HepG2 (cell line): ENCODE results near the gene ALDOA. TPM values are rescaled to one million over a fixed set of nuclear protein-coding genes. Genes with fewer than 3 reads are reported as not detected.

Experiments used
- CHD2 ChIP-seq: IDR thresholded peaks from 2 replicates; pipeline ENCODE4 v1.6.1; 2011; ENCODE audit warnings: low read depth, low read length, improper control_type of control experiment
- FOXA3 ChIP-seq: IDR thresholded peaks from 2 replicates; pipeline ENCODE4 v1.6.1; 2016; ENCODE audit warnings: missing genetic modification reagents, missing compliant biosample characterization
- GFI1 ChIP-seq: sonication (generic); formaldehyde crosslinking; IDR thresholded peaks from 2 replicates; pipeline ENCODE4 v1.5.0; 2020; ENCODE audit warnings: missing genetic modification reagents, mild to moderate bottlenecking, borderline replicate concordance
- HNF4A ChIP-seq: sonication (generic); formaldehyde crosslinking; IDR thresholded peaks from 2 replicates; pipeline ENCODE4 v1.4.0; 2020; ENCODE audit warnings: missing genetic modification reagents
- ISL2 ChIP-seq: sonication (generic); formaldehyde crosslinking; IDR thresholded peaks from 2 replicates; pipeline ENCODE4 v1.5.0; 2020; ENCODE audit warnings: missing genetic modification reagents
- KLF16 ChIP-seq, 2 experiments: sonication (generic) in 1 of 2; formaldehyde crosslinking in 1 of 2; IDR thresholded peaks; 2 replicates each; pipeline versions ENCODE4 v1.6.1 to v1.8.0; 2016 to 2023; ENCODE audit warnings: missing genetic modification reagents in 2 of 2, missing compliant biosample characterization in 1 of 2
- NFATC3 ChIP-seq: sonication (generic); formaldehyde crosslinking; IDR thresholded peaks from 2 replicates; pipeline ENCODE4 v1.5.1; 2020; ENCODE audit warnings: mild to moderate bottlenecking, missing genetic modification reagents
- NR2C2 ChIP-seq: sonication (generic); formaldehyde crosslinking; IDR thresholded peaks from 2 replicates; pipeline ENCODE4 v1.4.0; 2020; ENCODE audit warnings: missing genetic modification reagents, mild to moderate bottlenecking, moderate library complexity, borderline replicate concordance
- SALL1 ChIP-seq: sonication (generic); formaldehyde crosslinking; IDR thresholded peaks from 2 replicates; pipeline ENCODE4 v1.8.0; 2022; ENCODE audit warnings: mild to moderate bottlenecking, missing genetic modification reagents
- TBL1XR1 ChIP-seq: fragments of 150-350 bp; IDR thresholded peaks from 2 replicates; pipeline ENCODE4 v1.6.1; 2014; ENCODE audit warnings: borderline replicate concordance, low read length; ENCODE audit not compliant: partially characterized antibody
- THAP11 ChIP-seq: IDR thresholded peaks from 2 replicates; pipeline ENCODE4 v1.6.1; 2016; ENCODE audit warnings: missing biosample characterization, missing genetic modification reagents
- XRCC5 ChIP-seq: fragments of 200-400 bp; formaldehyde crosslinking; optimal IDR thresholded peaks from 2 replicates; pipeline ENCODE3; 2017; ENCODE audit warnings: mild to moderate bottlenecking, low read length
- ZBTB3 ChIP-seq: sonication (generic); formaldehyde crosslinking; IDR thresholded peaks from 2 replicates; pipeline ENCODE4 v1.4.0; 2020; ENCODE audit warnings: low read depth, mild to moderate bottlenecking, moderate library complexity, missing genetic modification reagents, borderline replicate concordance
- ZBTB7A ChIP-seq: sonication (generic); formaldehyde crosslinking; IDR thresholded peaks from 2 replicates; pipeline ENCODE4 v1.8.0; 2022; ENCODE audit warnings: mild to moderate bottlenecking, missing genetic modification reagents
- ZKSCAN5 ChIP-seq: sonication (generic); formaldehyde crosslinking; IDR thresholded peaks from 2 replicates; pipeline ENCODE4 v1.5.1; 2020; ENCODE audit warnings: mild to moderate bottlenecking, missing genetic modification reagents
- ZNF335 ChIP-seq: sonication (generic); formaldehyde crosslinking; IDR thresholded peaks from 2 replicates; pipeline ENCODE4 v1.4.0; 2020; ENCODE audit warnings: missing genetic modification reagents
- ZNF441 ChIP-seq: sonication (generic); formaldehyde crosslinking; IDR thresholded peaks from 2 replicates; pipeline ENCODE4 v1.7.0; 2021; ENCODE audit warnings: missing genetic modification reagents, borderline replicate concordance
- ZSCAN20 ChIP-seq: sonication (generic); formaldehyde crosslinking; IDR thresholded peaks from 2 replicates; pipeline ENCODE4 v1.4.0; 2020; ENCODE audit warnings: missing genetic modification reagents, mild to moderate bottlenecking, borderline replicate concordance
- polyA plus RNA-seq, 8 experiments: library from polyadenylated mRNA; depleted of rRNA in 3 of 8; stranded (reverse) in 7 of 8; unstranded in 1 of 8; fragments of >200 nt; fragmentation: Illumina TruSeq in 4 of 8; extraction: Trizol in 4 of 8; gene quantifications; 2 replicates each; pipeline versions ENCODE4 v1.2.1 to v1.2.3, GENCODE V29; 2011 to 2016; ENCODE audit warnings: low read depth in 4 of 8, missing spikeins in 1 of 8, mixed read lengths in 1 of 8; ENCODE audit not compliant: insufficient read depth in 1 of 8
- total RNA-seq, 5 experiments: library from RNA; depleted of rRNA; stranded (reverse); fragments of >200 nt; fragmentation: Illumina TruSeq; extraction: Trizol; gene quantifications; 2 replicates each; pipeline ENCODE4 v1.2.3, GENCODE V29; 2016; ENCODE audit warnings: low read depth in 1 of 5
- TF ChIP-seq, protein P1 (sequence below), 2 experiments: sonication (generic) in 1 of 2; formaldehyde crosslinking in 1 of 2; IDR thresholded peaks; 2 replicates each; pipeline versions ENCODE4 v1.4.0 to v1.6.1; 2016 to 2020; ENCODE audit warnings: borderline replicate concordance in 1 of 2, low read depth in 1 of 2, mild to moderate bottlenecking in 1 of 2, missing genetic modification reagents in 1 of 2
- TF ChIP-seq, protein P2 (sequence below): IDR thresholded peaks from 2 replicates; pipeline ENCODE4 v1.6.1; 2016; ENCODE audit warnings: missing compliant biosample characterization, missing genetic modification reagents, borderline replicate concordance
- TF ChIP-seq, protein P3 (sequence below): IDR thresholded peaks from 2 replicates; pipeline ENCODE4 v1.6.1; 2012; ENCODE audit warnings: inconsistent platforms
- TF ChIP-seq, protein P4 (sequence below): sonication (generic); formaldehyde crosslinking; IDR thresholded peaks from 2 replicates; pipeline ENCODE4 v1.5.0; 2020; ENCODE audit warnings: mild to moderate bottlenecking, missing genetic modification reagents, moderate library complexity

ALDOA gene
- total and polyA plus RNA-seq, 2 of the 13 experiments (the other 11 are each of a cell fraction or from before 2014, with no cell fraction given) = 925 to 1,884 TPM

DNA sequence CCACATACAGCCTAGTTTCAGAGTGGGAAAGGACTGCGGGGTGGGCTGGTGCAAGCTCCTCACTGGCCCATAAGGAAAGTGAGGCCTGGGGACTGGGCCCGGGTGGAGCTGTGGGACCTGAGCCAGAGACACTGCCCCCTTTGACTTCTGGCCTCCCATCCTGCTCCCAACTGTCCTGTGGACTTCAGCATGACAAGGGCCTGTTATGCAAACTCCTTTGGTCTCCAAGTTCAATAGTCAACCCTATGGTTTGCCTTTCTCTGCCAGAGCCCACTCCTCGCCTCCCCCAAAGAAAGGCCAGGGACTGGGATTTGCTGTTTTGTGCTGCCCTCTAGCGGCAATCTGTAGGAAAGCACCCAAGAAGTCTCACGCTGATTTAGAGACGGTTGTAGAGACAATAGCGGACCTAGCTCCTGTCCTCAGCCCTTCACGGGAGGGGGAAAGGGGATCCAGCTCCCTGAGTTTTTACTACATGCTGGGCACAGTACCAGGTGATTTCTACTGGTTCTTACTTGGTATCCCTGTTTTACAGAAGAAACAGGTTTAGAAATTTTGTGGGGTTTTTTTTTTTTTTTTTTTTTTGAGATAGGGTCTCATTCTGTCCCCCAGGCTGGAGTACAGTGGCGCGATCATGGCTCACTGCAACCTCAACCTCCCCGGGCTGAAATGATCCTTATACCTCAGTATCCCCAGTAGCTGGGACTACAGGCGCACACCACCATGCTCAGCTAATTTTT is 33.3 kb upstream of the ALDOA start (continued):
- TF ChIP-seq, protein P1, sequence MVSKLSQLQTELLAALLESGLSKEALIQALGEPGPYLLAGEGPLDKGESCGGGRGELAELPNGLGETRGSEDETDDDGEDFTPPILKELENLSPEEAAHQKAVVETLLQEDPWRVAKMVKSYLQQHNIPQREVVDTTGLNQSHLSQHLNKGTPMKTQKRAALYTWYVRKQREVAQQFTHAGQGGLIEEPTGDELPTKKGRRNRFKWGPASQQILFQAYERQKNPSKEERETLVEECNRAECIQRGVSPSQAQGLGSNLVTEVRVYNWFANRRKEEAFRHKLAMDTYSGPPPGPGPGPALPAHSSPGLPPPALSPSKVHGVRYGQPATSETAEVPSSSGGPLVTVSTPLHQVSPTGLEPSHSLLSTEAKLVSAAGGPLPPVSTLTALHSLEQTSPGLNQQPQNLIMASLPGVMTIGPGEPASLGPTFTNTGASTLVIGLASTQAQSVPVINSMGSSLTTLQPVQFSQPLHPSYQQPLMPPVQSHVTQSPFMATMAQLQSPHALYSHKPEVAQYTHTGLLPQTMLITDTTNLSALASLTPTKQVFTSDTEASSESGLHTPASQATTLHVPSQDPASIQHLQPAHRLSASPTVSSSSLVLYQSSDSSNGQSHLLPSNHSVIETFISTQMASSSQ (IDR thresholded peaks at IDR 0.05; ENCODE audit: low read depth) = no peak
- TF ChIP-seq, protein P1 (CRISPR knock-in tag; IDR thresholded peaks at IDR 0.05; ENCODE audit: borderline replicate concordance) = no peak
- 0 out of 2 replicates have a peak, but pooled peaks have one; percentile 37 for TF ChIP-seq NFATC3
- 0 out of 4 replicates have a peak, but pooled peaks of 1 of the 2 experiments have one; percentile 62 for TF ChIP-seq KLF16 (CRISPR knock-in tag; IDR thresholded peaks at IDR 0.05)
- peak; percentile 66; the same call in 1 of the 2 replicates for TF ChIP-seq THAP11 (CRISPR knock-in tag)
- no peak for TF ChIP-seq ZBTB7A (CRISPR knock-in tag)
- no peak for TF ChIP-seq ZNF441 (CRISPR knock-in tag)
- TF ChIP-seq ZSCAN20 = no peak
- no peak for TF ChIP-seq ZNF335 (CRISPR knock-in tag)
- no peak for TF ChIP-seq ZBTB3 (CRISPR knock-in tag)
- TF ChIP-seq XRCC5 = peak; percentile 70
- TF ChIP-seq HNF4A (CRISPR knock-in tag) = peak; percentile 69
- TF ChIP-seq ZKSCAN5 (CRISPR knock-in tag) = no peak
- TF ChIP-seq, protein P2, sequence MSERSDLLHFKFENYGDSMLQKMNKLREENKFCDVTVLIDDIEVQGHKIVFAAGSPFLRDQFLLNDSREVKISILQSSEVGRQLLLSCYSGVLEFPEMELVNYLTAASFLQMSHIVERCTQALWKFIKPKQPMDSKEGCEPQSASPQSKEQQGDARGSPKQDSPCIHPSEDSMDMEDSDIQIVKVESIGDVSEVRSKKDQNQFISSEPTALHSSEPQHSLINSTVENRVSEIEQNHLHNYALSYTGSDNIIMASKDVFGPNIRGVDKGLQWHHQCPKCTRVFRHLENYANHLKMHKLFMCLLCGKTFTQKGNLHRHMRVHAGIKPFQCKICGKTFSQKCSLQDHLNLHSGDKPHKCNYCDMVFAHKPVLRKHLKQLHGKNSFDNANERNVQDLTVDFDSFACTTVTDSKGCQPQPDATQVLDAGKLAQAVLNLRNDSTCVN (CRISPR knock-in tag) = no peak
- TF ChIP-seq CHD2 = peak; percentile 11; the same call in 1 of the 2 replicates
- 0 out of 2 replicates have a peak, but pooled peaks have one; percentile 27 for TF ChIP-seq GFI1 (CRISPR knock-in tag)
- no peak for TF ChIP-seq TBL1XR1
- TF ChIP-seq, protein P3, sequence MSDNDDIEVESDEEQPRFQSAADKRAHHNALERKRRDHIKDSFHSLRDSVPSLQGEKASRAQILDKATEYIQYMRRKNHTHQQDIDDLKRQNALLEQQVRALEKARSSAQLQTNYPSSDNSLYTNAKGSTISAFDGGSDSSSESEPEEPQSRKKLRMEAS = no peak
- 0 out of 2 replicates have a peak, but pooled peaks have one; percentile 13 for TF ChIP-seq FOXA3 (CRISPR knock-in tag)
- no peak for TF ChIP-seq NR2C2 (CRISPR knock-in tag)
- TF ChIP-seq ISL2 (CRISPR knock-in tag) = 0 out of 2 replicates have a peak, but pooled peaks have one; percentile 17
- TF ChIP-seq, protein P4, sequence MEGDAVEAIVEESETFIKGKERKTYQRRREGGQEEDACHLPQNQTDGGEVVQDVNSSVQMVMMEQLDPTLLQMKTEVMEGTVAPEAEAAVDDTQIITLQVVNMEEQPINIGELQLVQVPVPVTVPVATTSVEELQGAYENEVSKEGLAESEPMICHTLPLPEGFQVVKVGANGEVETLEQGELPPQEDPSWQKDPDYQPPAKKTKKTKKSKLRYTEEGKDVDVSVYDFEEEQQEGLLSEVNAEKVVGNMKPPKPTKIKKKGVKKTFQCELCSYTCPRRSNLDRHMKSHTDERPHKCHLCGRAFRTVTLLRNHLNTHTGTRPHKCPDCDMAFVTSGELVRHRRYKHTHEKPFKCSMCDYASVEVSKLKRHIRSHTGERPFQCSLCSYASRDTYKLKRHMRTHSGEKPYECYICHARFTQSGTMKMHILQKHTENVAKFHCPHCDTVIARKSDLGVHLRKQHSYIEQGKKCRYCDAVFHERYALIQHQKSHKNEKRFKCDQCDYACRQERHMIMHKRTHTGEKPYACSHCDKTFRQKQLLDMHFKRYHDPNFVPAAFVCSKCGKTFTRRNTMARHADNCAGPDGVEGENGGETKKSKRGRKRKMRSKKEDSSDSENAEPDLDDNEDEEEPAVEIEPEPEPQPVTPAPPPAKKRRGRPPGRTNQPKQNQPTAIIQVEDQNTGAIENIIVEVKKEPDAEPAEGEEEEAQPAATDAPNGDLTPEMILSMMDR = peak; percentile 97
- TF ChIP-seq SALL1 (CRISPR knock-in tag) = peak; percentile 38; the same call in 1 of the 2 replicates
